ENCODE results near the gene IGF2.

GRCh38 chr11:2130881-2131352 is 8.3 kb downstream of the IGF2 start:
- TF ChIP-seq SUZ12 (IDR thresholded peaks at IDR 0.05; ENCODE audit: extremely low read depth, insufficient read depth, insufficient read length) (no peak), ZNF274 (IDR thresholded peaks at IDR 0.05; ENCODE audit: low read depth, low read length) (no peak), YY1 (IDR thresholded peaks at IDR 0.05; ENCODE audit: insufficient read depth, insufficient read length) (no peak)
